ENCODE measurements around the gene TMEM120A. TPM values are rescaled to one million over a fixed set of nuclear protein-coding genes. Genes with fewer than 3 reads are reported as not detected.

The TMEM120A gene
- total RNA-seq, 1 donor from 2014 or later, result 26.4 TPM

GRCh38 chr7:75963381-75963995, 30.9 kb downstream of the TMEM120A start:
- no peak for TF ChIP-seq CTCF (IDR thresholded peaks at IDR 0.05; ENCODE audit: partially characterized antibody, unreplicated experiment)
- peaks cover 23% of the 10 kb centered on the region for H3K9me3 Mint-ChIP-seq (ENCODE audit: unreplicated experiment)
- H3K36me3 Mint-ChIP-seq (ENCODE audit: unreplicated experiment), result no peaks in the 10 kb centered on the region
- H3K4me1 Mint-ChIP-seq (ENCODE audit: low read depth, unreplicated experiment), result peaks cover 33% of the 10 kb centered on the region
- H3K27ac Mint-ChIP-seq (ENCODE audit: unreplicated experiment), result peak overlapping the region; percentile 93
- DNase-seq, result no peak
- H3K4me3 Mint-ChIP-seq (ENCODE audit: unreplicated experiment), result peak overlapping the region; percentile 76
- peaks cover 11% of the 10 kb centered on the region for H3K27me3 Mint-ChIP-seq (ENCODE audit: unreplicated experiment)

GRCh38 chr7:75962607-75963380, 31.6 kb downstream of the TMEM120A start:
- no peaks in the 10 kb centered on the region for H3K36me3 Mint-ChIP-seq (ENCODE audit: unreplicated experiment)
- TF ChIP-seq CTCF (IDR thresholded peaks at IDR 0.05; ENCODE audit: partially characterized antibody, unreplicated experiment), result no peak
- DNase-seq, result no peak

GRCh38 chr7:75961218-75961617, 33.2 kb downstream of the TMEM120A start:
- peaks cover 7% of the 10 kb centered on the region for H3K27me3 Mint-ChIP-seq (ENCODE audit: unreplicated experiment)
- peaks cover 27% of the 10 kb centered on the region for H3K4me1 Mint-ChIP-seq (ENCODE audit: low read depth, unreplicated experiment)
- TF ChIP-seq CTCF (IDR thresholded peaks at IDR 0.05; ENCODE audit: partially characterized antibody, unreplicated experiment), result no peak
- H3K9me3 Mint-ChIP-seq (ENCODE audit: unreplicated experiment), result peaks cover 16% of the 10 kb centered on the region
- no peaks in the 10 kb centered on the region for H3K36me3 Mint-ChIP-seq (ENCODE audit: unreplicated experiment)
- H3K4me3 Mint-ChIP-seq (ENCODE audit: unreplicated experiment), result no peak overlapping the region
- H3K27ac Mint-ChIP-seq (ENCODE audit: unreplicated experiment), result no peak overlapping the region
- no peak for DNase-seq

More at GRCh38 chr7:75962607-75963380, 31.6 kb downstream of the TMEM120A start:
- peaks cover 11% of the 10 kb centered on the region for H3K27me3 Mint-ChIP-seq (ENCODE audit: unreplicated experiment)
- H3K4me1 Mint-ChIP-seq (ENCODE audit: low read depth, unreplicated experiment), result peaks cover 33% of the 10 kb centered on the region
- H3K9me3 Mint-ChIP-seq (ENCODE audit: unreplicated experiment), result peaks cover 23% of the 10 kb centered on the region
- peak overlapping the region; percentile 2 for H3K4me3 Mint-ChIP-seq (ENCODE audit: unreplicated experiment)
- peak overlapping the region; percentile 93 for H3K27ac Mint-ChIP-seq (ENCODE audit: unreplicated experiment)

GRCh38 chr7:75960372-75960771, 34.0 kb downstream of the TMEM120A start:
- Mint-ChIP-seq H3K4me3 (ENCODE audit: unreplicated experiment) (no peak overlapping the region), H3K9me3 (ENCODE audit: unreplicated experiment) (peaks cover 9% of the 10 kb centered on the region), H3K4me1 (ENCODE audit: low read depth, unreplicated experiment) (peaks cover 20% of the 10 kb centered on the region), H3K27ac (ENCODE audit: unreplicated experiment) (no peak overlapping the region), H3K27me3 (ENCODE audit: unreplicated experiment) (peaks cover 2% of the 10 kb centered on the region), H3K36me3 (ENCODE audit: unreplicated experiment) (no peaks in the 10 kb centered on the region)
- TF ChIP-seq CTCF (IDR thresholded peaks at IDR 0.05; ENCODE audit: partially characterized antibody, unreplicated experiment), result no peak
- DNase-seq, result no peak
